ENCODE results near the gene SH2B2.

SH2B2 gene

GRCh38 chr7:102303669-102304422, 17.2 kb downstream of the SH2B2 start:
- H3K36me3 ChIP-seq (ENCODE audit: control insufficient read depth, insufficient read depth, low read length), result no peaks in the 10 kb centered on the region

GRCh38 chr7:102304668-102305067, 18.0 kb downstream of the SH2B2 start:
- Histone ChIP-seq H3K4me3 (ENCODE audit: low read depth, low read length) (no peak overlapping the region), H2AFZ (no peak overlapping the region), H3K4me1 (no peaks in the 10 kb centered on the region), H3K27me3 (ENCODE audit: control insufficient read depth, insufficient read depth, low read length) (no peaks in the 10 kb centered on the region), H3K79me2 (no peaks in the 10 kb centered on the region), H3K4me2 (ENCODE audit: low read length) (no peak overlapping the region), H3K9me3 (ENCODE audit: control insufficient read depth, low read length) (no peaks in the 10 kb centered on the region), H3K9ac (no peak overlapping the region), H3K36me3 (ENCODE audit: control insufficient read depth, insufficient read depth, low read length) (no peaks in the 10 kb centered on the region), H3K27ac (no peak overlapping the region)
- TF ChIP-seq, protein P1, sequence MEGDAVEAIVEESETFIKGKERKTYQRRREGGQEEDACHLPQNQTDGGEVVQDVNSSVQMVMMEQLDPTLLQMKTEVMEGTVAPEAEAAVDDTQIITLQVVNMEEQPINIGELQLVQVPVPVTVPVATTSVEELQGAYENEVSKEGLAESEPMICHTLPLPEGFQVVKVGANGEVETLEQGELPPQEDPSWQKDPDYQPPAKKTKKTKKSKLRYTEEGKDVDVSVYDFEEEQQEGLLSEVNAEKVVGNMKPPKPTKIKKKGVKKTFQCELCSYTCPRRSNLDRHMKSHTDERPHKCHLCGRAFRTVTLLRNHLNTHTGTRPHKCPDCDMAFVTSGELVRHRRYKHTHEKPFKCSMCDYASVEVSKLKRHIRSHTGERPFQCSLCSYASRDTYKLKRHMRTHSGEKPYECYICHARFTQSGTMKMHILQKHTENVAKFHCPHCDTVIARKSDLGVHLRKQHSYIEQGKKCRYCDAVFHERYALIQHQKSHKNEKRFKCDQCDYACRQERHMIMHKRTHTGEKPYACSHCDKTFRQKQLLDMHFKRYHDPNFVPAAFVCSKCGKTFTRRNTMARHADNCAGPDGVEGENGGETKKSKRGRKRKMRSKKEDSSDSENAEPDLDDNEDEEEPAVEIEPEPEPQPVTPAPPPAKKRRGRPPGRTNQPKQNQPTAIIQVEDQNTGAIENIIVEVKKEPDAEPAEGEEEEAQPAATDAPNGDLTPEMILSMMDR (IDR thresholded peaks at IDR 0.05), result no peak

More at GRCh38 chr7:102303669-102304422, 17.2 kb downstream of the SH2B2 start:
- Histone ChIP-seq H3K79me2 (no peaks in the 10 kb centered on the region), H3K27me3 (ENCODE audit: control insufficient read depth, insufficient read depth, low read length) (no peaks in the 10 kb centered on the region), H2AFZ (no peak overlapping the region), H3K4me1 (no peaks in the 10 kb centered on the region), H3K9ac (no peak overlapping the region), H3K9me3 (ENCODE audit: control insufficient read depth, low read length) (no peaks in the 10 kb centered on the region), H3K4me3 (ENCODE audit: low read depth, low read length) (no peak overlapping the region), H3K4me2 (ENCODE audit: low read length) (no peak overlapping the region), H3K27ac (no peak overlapping the region)
- TF ChIP-seq, protein P1 (IDR thresholded peaks at IDR 0.05), result no peak

DNA sequence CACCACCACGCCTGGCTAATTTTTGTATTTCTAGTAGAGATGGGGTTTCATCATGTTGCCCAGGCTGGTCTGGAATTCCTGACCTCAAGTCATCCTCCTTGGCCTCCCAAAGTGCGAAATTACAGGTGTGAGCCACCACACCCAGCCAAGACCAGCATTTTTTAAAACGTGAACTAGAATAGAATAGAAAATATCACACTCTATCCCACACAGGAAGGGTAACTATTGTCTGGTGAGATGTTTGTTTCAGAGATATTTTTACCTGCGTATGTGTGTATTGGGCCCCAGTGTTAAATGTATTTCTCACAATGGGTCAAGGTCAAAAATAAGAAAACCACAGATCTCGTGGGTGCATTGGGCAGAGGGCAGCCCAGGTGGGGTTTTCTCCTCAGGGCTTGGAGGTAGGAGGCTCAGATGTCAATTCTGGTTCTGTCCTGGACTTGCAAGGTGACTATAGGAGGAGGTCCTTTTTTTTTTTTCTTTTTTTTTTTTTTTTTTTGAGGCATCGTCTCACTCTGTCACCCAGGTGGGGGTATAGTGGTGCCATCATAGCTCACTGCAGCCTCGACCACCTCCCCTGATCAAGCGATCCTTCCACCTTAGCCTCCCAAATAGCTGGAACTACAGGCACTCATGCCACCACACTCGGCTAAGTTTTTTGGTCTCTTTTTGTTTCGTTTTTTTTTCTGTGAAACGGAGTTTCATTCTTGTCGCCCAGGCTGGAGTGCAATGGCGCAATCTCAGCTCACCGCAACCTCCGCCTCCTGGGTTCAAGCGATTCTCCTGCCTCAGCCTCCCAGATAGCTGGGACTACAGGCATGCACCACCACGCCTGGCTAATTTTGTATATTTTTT, 19.0 kb downstream of the SH2B2 start:
- Histone ChIP-seq H3K4me3 (ENCODE audit: low read depth, low read length) (no peak overlapping the region), H2AFZ (no peak overlapping the region), H3K9me3 (ENCODE audit: control insufficient read depth, low read length) (no peaks in the 10 kb centered on the region), H3K27me3 (ENCODE audit: control insufficient read depth, insufficient read depth, low read length) (no peaks in the 10 kb centered on the region), H3K36me3 (ENCODE audit: control insufficient read depth, insufficient read depth, low read length) (no peaks in the 10 kb centered on the region), H3K27ac (no peak overlapping the region), H3K4me2 (ENCODE audit: low read length) (no peak overlapping the region), H3K4me1 (no peaks in the 10 kb centered on the region), H3K79me2 (no peaks in the 10 kb centered on the region), H3K9ac (no peak overlapping the region)
- TF ChIP-seq, protein P1 (IDR thresholded peaks at IDR 0.05), result no peak

DNA sequence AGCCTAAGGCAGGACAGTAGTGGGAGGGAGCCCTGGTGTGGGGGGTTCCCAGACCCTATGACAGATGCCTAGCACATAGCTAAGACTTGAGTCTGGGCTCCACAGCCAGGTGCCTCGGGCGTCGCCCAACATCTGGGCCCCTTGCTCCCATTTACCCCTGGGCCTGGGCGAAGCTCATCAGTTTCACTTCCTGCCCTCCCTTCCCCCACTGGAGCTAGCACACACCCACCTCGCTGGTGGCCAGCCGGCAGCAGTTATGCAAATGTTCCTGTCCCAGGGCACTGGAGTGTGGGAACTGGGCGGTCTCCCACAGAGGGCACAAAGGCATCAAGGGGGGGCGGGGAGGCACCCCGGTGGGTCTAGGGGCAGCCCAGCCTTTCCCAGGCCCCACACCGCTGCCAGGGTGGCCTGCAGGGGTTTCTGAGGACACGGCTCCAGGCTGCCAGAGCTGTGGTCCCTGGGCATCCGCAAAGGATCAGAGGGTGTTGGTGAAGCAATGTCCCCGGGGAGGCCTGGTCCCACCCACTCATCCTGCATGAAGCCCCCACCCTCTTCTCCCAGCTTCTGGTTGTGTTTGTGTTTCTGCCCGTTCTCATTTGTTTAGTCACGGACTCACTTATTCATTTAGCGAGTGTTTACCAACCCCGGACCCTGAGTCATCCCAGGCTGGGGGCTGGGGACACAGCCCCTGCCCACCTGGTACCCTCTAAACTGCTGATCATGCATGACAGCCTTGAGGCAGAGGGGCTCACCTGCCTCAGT, 20.4 kb downstream of the SH2B2 start:
- no peaks in the 10 kb centered on the region for H3K9me3 ChIP-seq (ENCODE audit: control insufficient read depth, low read length)
- no peak overlapping the region for H3K4me3 ChIP-seq (ENCODE audit: low read depth, low read length)
- no peaks in the 10 kb centered on the region for H3K4me1 ChIP-seq
- no peaks in the 10 kb centered on the region for H3K27me3 ChIP-seq (ENCODE audit: control insufficient read depth, insufficient read depth, low read length)
- no peak overlapping the region for H3K9ac ChIP-seq
- H3K36me3 ChIP-seq (ENCODE audit: control insufficient read depth, insufficient read depth, low read length), result no peaks in the 10 kb centered on the region
- no peaks in the 10 kb centered on the region for H3K79me2 ChIP-seq
- TF ChIP-seq, protein P1 (IDR thresholded peaks at IDR 0.05), result no peak
- H3K27ac ChIP-seq, result no peak overlapping the region
- H2AFZ ChIP-seq, result no peak overlapping the region
- no peak overlapping the region for H3K4me2 ChIP-seq (ENCODE audit: low read length)

All from parathyroid adenoma (tissue), 2 donors.